ENCODE measurements around the gene JAKMIP1.

JAKMIP1 gene

DNA sequence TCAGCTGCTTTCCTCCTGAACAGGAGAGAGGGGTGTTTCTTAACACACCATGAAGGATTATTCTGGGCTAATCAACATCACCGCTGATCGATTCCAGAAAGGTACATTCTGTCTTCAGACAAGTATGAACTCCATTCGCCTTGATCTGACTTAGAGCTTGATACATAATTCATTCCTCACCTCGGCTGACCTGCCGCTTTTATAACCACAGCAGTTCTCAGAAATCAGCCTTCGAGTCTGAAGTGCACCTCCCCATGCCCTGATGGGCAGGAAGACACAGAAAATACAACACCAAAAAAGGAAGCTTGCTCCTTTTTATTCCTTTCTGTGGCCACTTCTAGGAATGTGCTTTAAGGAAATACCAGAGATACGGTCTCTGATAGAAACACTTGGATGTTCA is 85.7 kb downstream of the JAKMIP1 start:
- FAIRE-seq: no peak

DNA sequence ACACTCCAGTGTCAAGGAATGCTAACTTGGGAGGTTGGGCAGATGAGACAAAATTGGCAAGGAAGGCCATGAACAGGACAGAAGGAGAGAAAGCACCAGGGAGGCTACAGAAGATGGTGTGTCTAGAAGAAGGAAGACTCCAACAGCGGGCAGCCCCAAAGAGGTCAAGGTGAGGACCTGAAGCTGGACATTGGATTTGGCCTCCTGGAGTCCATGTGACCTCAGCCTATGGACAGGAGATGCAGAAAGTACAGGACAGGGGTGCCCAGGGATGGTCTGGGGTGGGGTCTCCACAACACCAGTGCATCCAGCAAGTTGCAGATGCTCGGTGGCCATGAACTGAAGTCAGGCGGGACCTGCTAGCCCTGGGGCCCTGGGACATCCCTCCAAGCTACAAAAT is 86.2 kb downstream of the JAKMIP1 start:
- no peak for FAIRE-seq

DNA sequence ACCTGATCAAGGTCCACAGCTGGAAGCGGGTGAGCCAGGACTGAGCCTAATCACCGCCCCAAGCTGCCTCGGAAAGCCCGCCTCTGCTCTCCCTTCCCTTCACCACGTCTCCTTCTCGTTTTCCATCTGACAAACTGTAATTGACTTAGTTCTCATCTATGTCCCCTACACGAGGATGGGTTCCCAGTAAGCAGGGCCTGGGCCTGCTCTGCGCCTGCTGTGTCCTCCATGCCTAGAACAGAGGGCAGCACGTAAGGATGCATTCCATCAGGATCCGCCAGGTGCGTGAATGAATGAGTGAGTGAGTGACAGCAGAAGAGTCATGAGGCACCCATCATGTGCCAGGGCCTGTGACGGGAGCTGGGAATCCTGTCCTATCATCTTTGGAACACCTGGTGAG is 86.7 kb downstream of the JAKMIP1 start:
- no peak for FAIRE-seq

DNA sequence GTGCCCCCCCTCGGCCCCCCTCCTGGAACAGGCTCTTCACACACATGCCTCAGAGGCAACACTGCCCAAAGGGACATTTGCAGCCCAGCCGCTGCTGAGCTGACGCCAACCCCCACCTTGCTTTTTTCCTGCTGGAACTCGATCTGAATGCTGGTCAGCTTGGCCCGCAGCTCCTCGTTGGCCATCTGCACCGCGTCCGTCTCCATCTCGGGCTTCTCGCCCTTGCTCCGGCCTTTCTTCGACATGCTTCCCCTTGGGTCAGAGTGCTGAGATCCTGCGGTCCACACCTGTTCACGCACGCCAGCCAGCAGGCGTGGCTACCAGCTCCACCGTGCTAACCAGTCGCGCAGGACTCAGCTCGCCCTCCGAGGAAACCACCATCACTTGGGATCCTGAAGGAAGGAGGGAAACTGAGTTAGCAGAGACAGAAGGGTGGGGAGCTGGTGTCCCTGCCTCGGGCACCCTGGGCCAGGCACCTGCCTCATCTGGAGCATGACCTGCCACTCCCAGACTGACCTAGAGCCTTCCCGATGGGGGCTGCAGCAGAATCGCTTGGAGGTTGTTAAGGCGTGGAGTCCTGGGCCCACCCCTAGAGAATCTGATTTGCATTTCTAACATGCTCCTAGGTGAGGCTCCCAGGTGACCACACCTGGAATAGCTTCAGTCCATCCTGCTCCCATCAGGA is 87.6 kb downstream of the JAKMIP1 start:
- FAIRE-seq: no peak

DNA sequence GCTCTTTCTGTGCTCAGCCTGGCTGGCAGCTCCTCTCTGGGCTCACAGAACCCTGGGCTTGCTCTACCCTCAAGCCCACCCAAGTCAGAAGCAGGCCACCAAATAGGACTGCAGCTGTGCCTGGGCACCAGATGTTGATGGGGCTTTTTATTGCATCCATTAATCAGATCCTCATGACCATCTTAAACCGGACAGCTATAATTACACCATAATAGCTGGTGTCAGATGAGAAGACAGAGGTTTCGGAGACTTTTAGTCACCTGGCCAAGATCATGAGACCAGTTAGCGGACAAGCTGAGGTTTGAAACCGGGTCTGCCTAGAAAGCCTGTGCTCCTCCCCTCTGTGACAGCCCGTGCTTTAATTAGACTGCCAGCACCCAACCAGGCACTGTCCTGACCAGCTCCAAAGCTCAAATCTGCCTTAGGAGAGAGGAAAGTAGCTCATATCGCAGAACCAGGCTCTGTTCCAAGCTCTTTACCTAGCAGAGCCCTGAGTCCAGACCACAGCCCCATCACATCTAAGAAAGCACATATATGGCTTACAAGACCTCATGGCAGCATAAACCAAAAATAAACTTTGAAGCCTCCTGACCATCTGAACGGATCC is 88.9 kb downstream of the JAKMIP1 start:
- FAIRE-seq: no peak

DNA sequence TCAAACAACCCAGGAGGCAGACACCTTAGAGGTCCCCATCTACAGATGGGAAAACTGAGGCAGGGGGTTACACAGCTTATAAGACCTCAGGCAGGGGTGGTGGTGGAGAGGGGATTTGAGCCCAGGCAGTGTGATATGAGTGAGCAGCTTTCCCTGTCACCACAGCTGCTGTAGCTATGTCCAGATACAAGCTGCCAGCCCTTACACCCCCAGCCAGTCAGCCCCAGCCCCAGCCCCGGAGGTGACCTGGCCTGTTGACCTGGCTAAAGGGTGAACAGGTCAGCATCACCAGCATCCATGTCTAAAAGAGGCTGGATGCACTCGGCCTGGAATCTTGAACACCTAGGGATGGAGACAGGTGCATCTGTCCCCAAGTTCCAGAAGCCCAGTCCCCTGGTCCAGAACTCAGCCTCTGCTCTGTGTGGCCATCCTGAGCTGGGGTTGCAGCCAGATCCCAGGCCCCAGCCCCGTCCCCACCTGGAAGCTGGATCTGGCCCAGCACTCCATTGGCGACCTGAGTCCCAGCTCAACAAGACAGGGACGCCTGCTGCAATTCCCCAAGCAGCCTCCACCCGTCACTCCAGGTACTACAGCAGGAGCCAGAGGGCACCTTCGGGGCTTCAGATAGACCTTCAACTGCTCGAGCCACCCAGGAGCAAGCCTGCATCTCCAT is 89.5 kb downstream of the JAKMIP1 start:
- FAIRE-seq: no peak

DNA sequence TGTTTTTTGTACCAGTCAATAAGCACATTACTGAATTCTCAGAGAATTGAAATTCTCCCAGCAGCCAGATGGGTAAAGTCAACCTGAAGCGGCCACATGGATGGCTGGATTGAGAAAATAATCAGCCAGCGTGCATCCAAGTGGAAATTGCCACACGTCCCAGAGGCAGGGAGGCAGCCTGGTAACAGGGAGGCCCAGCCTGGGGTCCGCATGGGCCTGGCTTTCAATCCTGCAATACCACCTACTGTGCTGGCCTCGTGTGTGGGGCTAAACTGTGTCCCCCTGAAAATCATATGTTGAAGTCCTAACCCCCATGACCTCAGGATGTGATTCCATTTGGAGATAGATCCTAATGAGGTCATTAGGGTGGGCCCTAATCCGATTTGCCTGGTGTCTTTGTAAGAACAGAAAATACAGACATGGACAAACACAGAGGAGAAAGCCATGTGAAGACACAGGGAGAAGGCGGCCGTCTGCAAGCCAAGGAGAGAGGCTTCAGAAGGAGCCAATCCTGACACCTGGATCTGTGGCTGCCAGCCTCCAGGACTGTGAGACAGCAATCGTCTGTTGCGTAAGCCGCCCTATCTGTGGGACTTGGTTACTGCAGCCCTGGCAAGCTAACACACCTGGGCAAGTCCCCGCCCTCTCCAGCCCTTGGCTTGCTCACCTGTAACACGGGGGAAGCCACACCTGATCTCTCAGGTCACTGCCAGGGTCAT is 90.3 kb downstream of the JAKMIP1 start:
- no peak for FAIRE-seq

DNA sequence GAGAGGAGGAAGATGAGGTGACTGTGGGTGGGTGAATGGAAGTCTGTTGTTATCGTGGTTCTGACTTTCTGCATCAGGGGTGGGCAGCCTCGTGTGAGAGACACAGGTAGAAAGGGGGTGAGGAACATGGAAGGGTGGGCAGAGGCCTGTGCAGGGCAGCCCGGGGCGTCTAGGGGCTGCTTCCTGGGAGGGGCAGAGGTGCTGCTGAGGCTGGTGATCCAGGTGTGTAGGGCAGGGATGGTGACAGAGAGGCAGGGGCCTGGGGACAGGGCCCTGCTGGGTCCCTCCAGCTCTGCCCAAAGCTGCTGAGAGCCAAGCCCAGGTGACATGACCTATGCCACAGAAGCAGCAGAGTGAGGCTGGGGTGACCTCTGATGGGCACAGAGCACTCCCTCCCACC is 92.5 kb downstream of the JAKMIP1 start:
- FAIRE-seq: no peak

DNA sequence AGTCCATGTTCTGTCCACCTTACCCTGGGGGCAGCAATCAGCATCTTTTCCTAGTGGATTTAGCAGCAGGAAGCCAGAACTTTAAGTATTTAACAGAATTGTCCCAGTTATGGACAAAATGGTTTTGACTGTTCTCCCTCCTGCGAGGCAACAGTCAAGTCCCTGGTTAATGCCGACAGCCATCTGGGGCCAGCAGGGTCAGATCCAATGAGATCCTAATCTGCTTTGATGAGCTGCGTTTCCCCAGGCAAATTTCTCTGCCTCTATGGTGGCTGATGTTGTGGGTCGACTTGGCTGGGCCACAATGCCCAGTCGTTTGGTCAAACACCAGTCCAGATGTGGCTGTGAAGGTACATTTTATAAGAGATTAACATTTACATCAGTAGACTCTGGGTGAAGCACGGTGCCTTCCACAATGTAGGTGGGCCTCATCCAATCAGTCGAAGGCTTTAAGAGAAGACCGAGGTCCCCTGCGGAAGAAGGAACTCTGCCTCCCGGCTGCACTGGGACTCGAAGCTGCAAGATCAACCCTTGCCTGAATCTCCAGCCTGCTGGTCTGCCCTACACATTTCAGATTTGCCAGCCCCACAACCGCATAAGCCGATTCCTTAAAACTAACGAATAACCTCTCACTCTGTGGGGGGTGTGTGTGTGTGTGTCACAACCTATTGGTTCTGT is 93.1 kb downstream of the JAKMIP1 start:
- no peak for FAIRE-seq

DNA sequence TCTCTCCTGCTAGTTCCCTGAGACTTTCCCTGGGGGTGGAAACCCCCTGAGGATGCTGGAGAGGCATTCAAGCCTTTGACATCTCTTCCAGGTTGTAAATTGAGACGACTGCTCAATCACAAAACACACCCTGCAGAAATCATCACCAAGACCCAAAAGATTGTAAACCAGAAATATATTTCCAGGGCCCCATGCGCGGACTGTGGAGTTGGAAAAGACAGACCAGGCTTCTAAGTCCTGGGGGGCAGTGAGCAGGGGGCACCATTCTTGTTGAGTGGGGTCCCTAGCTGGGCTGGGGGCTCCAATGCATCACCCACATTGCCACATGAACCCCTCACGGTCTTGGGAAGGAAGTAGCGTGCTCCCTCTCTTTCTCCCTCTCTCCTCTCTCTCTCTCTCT is 94.2 kb downstream of the JAKMIP1 start:
- FAIRE-seq: no peak

DNA sequence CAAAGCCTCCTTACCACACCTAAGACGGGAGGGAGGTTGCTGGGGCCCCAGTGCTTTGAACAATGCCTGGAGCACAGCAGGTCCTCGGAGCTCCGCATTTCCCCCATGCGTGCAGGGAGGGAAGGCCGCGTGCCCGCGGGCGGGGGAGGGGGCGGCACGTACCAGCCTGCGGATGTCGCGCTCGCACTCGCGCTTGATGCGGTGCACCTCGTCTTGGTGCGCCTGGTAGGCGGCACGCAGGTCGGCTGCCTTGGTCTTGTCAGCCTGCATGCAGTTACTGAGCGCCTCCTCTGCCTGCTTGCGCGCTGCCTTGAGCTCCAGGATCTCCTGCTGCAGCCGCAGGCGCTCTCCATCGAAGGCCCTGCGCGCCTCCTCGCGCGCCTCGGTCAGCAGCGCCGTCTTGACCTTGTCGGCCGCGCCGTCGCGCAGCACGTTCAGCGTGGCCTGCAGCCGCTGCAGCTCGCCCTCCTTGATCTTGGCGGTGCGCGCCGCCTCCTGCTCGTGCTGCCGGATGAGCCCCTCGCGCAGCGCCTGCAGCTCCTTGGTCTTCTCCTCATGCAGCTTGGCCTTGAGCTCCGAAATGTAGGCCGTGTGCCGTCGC is 94.9 kb downstream of the JAKMIP1 start:
- no peak for FAIRE-seq

DNA sequence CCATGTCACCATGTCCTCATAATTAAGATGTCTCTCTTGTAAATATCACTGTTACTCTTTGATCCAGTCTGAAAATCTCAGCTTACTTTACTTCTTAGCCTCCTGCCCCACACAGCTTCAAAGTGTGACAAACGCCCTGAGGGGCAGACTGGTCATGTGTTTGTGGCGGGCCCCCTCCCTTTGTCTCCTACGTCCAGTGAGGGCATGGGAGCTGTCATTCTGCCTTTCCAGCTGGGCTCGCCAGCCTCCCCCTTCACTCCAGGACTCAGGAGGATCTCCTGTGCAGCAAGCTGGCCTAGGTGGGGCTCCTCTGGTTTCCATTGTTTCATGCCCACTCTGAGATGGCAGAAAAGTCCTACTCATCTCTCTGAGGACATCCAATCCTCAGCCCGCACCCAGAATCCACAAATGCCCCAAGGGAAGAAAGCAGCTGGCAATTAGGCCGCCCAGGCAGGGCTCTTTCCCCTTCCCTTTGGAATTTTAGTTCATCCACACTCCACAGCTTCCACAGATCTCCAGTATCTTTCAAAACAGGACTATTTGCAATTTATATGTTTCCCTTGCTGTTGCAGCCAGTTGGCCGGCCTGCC is 95.7 kb downstream of the JAKMIP1 start:
- FAIRE-seq: no peak

DNA sequence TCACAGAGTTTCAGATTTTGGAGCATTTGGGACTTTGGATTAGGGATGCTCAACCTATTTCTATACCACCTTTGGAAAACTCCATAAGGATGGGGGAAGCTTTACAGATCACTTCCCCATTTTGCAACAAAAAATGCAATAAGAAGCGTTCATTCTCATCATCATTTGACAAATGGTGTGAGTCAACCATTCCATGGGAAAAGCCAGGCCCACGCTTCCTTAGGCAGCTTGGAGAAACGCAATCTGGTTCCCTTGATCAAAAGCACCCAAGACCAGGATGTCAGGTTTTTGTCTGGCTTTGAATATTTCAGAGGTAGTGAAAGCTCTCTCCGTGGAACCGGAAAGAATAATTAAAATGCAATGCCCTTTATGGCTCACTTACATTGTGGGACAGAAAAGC is 102.8 kb downstream of the JAKMIP1 start:
- FAIRE-seq: no peak

DNA sequence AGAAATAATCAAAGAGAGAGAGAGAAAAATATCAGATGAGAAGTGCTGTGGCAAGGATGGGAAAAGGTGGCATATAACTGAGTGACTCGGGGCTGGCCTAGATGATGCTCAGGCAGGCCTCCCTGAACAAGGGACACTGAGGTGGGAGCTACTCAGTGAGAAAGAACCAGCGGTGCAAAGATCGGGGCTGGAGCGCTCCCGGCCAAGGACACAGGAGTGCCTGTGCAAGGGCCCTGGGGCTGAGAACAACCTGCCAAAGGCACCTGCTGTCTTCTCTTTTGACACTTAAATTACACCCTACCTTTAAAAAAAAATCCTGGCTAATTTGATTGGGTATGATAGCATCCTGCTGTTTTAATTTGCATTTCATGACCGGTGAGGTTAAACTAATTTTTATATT is 104.5 kb downstream of the JAKMIP1 start:
- FAIRE-seq: no peak

DNA sequence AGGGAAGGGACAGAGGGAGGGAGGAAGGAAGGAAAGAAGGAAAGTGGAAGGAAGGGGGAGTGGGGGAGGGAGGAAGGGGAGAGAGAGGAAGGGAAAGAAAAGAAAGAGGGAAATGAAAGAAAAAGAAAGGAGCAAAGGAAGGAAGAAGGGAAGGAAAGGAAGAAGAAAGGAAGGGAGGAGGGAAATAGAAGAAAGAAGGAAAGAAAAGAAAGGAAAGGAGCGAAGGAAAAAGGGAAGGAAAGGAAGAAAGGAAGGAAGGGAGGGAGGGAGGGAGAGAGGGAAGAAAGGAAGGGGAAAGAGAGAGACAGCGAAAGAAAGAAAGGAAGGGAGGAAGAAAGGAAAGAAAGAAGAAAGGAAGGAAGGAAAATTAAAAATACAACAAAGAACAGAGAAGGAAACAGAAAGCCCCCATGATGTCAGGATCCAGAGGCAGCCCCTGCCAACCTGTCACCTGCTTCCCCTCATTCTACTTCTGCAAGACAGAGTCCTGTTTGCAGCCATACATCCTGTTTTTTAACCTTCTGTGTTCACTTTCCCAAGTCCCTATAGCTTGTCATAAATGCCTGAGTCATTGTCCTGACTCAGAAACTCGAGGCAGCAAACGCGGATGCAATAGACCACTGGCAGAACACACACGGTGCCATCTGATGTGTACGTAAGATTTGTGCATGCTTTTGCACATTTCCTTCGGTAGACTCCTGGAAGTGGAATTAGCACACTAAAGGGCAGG is 105.2 kb downstream of the JAKMIP1 start:
- FAIRE-seq: no peak

DNA sequence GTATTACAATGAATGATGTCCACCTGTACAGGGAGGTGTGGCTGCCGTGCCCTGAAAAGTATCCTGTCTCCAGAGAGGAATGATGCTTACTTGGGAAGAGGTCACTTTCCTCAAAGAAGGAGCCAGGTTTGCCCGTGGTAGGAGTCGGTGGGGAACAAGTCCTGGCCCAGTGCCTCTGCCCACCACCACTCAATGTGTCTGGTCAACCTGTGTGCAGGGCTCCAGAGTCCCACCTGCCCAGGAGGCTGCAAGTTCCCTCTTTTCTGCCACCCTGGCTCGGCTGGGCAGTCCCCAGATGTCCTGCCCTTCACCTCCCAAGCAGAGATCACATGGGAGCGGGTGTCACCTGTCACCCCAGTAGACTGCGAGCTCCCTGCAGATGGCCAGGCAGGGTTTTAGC is 106.7 kb downstream of the JAKMIP1 start:
- FAIRE-seq: no peak

DNA sequence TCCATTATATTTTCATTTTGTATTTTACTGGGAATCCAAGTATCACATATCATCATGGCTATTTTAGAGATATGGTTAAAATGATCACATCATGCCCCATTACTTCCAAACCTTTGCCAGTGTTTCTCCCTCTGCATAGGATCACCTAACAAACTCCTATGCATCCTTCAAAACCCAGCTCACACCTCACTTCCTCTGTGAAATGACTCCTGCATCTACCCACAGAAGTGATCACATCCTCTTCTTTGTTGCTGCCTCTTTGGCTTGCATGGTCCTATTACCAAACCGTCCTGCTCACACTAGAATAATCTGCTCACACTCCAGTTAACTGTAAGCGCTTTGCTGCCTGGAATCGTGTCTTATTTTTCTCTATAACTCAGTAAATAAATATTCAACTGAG is 107.4 kb downstream of the JAKMIP1 start:
- no peak for FAIRE-seq

DNA sequence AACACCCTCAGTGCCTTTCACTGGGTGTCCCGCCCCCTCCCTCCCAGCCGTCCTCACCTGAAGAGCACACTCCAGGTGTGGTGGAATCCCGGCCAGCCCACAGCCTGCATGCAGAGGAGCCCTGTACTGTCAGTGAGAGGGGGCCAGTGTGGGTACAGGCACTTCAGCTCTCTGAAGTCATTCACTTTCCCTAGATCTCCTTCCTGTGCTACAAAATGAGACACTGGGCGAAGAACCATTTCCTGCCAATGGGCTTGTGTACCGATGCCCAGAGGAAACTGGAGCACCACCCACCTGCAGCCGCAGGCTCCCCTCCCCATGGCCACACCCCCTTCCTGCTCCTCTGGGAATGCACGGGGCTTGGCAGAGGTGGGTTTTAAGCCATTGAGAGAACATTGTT is 108.2 kb downstream of the JAKMIP1 start:
- no peak for FAIRE-seq

DNA sequence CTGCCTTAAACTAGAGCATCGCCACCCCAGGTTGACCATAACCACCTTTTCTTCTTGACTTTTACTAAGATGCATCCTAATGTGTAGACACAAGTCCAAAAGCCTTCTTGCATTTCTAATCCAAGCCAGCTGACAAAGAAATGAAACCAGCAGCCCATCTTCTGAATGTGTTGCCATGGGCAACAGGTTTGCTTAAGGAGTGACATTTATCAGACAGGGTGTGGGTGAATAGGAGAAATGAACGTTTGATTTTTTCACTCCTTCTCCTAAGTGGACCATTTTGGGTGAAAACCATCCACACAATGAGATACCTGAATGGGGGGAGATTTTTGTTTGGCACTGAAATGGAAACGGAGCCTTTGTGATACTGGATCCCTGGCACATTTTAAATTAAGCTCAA is 109.4 kb downstream of the JAKMIP1 start:
- FAIRE-seq: no peak

DNA sequence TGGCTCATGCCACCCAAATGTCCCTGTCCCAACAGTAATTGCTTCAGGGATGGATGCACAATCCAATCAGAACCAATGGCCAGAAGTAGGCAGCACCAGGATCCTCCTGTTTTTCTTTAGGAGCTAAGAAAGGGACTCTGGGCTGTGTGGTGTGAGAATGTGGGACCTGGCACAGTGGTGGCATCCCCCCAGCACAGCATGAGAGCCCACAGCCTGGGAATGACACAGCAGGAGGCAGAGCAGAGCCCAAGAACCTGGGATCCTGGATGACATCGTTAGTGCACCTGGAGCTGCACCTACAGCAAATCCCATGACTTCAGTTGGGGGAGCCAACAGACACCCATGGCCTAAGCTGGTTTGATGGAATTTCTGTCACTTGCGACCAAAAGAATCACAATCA is 111.4 kb downstream of the JAKMIP1 start:
- FAIRE-seq: no peak

DNA sequence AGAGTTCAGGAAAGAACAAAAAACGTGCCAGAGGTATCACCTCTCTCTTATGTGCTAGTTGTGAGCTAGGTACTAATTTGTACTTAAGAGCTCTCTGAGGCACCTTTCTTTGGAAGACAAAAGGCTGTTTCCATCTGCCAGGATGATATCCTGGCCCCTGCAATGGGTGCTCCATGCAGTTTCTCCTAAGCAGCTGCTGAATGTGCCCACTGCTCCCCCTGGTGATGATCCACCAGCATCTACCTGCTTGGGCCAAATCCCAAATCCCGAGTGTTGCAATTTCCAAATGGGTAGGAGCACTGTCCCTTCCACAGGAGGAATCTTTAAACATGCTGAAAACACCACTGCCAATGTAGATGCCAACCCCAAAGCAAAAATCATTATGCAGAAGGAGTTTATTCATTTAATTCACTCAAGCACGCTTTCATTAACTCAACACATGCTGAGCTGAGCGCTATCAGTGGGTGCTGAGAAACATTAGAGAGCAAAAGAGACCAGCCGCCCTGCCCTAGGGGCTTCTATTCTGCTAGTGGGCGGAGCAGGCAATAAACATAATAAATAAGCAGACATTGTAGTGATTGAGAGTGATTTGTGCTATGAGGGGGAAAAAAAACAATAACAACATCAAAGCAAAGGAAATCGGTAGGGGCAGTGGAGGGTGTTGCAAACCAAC is 112.5 kb downstream of the JAKMIP1 start:
- FAIRE-seq: no peak

Measured in TTC549 (cell line).